ENCODE results near the gene TADA2B. TPM values are rescaled to one million over a fixed set of nuclear protein-coding genes. Genes with fewer than 3 reads are reported as not detected.

Gene TADA2B
- total RNA-seq, 2 donors from 2014 or later: 11.8 to 12.7 TPM

DNA sequence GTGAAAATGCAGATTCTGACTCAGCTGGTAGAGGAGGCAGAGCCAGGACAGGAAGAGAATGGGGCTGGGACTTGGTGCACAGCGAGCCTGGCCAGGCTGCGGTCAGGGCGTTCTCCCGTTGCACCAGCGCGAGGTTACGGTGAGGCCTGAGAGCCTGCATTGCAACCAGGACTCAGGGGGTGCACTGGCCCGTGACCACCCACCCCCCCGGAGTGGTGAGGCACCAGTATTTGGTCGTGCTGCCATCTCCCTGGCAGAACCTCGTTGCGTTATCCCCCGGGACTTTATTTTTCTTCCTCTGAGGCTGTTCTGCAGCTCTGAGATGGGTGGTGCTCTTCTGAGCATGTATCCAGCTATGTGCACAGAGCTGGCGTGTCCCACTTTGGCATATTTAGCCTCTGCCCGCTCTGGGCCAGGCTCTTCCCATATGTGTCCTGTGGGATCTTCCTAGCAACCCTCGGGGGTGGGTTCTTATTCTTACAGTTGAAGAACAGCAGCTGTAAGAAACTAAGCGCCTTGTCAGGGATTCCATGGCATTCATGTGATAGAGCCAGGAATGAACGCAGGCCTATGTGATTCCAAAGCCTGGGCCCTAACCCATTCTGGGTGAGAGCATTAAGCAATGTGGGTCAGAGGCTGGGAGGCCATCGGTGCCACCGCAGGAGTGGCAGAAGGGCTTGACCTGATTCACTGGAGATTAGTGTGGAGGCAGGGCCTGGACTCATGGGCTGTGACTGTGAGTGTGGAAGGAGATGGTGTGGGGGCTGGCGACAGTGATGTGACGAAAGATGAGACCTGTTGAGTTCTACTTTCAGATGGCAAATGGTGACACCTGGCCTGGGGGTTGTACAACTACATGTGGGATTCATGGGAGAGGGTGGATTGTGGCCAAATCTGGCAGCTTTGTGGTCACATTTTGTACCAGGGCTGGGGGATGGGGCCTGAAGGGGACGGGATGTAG, 3.1 kb downstream of the TADA2B start:
- DNase-seq (ENCODE audit: low spot score in 2 of 2): no peak
- Mint-ChIP-seq H3K36me3 (no peaks in the 10 kb centered on the region), H3K9me3 (no peaks in the 10 kb centered on the region), H3K27ac (peak overlapping the region; percentile 40 to 88)
- no peak for ATAC-seq

DNA sequence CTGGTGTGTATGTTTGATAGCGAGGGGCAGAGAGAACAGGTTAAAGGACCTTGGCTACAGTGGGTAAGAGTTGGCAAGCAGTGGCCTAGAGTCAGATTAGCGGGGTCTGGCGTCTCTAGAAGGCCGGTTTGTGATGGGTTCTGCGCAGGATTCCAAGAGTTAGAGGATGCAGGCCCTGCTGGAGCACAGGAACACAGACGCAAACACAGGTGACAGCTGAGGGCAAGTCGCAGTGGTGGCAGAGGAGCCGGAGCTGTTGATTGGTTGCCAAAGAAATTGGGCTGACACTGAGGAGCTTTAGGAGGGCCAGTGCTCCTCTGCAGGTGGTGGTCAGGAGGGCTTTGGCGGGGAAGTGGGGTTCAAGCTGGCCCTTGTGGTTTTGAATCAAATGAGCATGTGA, 3.8 kb downstream of the TADA2B start:
- Mint-ChIP-seq H3K27ac (peak overlapping the region; percentile 40 to 88), H3K36me3 (no peaks in the 10 kb centered on the region), H3K9me3 (no peaks in the 10 kb centered on the region)
- DNase-seq (ENCODE audit: low spot score in 2 of 2) (no peak), ATAC-seq (no peak)

DNA sequence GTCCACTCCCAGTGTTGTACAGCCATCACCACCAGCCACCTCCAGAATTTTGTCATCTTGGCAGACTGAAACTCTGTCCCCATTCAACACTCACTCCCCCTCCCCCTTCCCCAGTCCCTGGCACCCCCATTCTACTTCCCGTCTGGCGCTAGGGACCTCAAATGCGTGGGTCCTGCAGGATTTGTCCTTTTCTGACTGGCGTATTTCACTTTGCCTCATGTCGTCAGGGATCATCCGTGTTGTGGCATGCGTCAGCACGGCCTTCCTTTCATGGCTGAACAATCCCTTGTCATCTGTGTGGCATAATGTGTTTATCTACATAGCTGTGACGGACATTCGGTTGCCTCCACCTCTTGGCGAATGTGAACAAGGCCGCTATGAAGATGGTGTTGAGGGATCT, 5.5 kb downstream of the TADA2B start:
- DNase-seq (ENCODE audit: low spot score in 2 of 2) (no peak), ATAC-seq (no peak)
- no peaks in the 10 kb centered on the region for H3K9me3 Mint-ChIP-seq
- H3K27ac Mint-ChIP-seq: peak overlapping the region in 1 of 2 donors; percentile 70
- no peaks in the 10 kb centered on the region for H3K36me3 Mint-ChIP-seq

DNA sequence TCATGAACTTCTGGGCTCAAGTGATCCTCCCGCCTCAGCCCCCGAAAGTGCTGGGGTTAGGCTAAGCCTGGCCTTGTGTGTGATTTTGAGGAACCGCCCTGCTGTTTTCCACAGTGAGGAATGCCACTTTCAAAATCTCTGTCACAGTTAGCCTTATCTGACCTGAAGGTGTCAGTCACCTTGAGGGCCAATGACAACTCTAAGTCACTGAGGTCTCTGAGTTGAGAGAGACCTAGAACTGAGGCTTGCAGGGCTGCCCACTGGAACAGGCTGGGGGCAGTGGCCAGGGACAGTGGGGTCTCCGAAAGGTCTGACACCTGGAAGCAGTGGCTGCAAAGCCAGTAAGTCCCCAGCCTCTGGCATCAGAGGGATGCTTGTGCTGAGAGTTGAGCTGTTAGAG, 6.1 kb downstream of the TADA2B start:
- ATAC-seq (no peak), DNase-seq (ENCODE audit: low spot score in 2 of 2) (no peak)
- peaks cover 4 to 5% of the 10 kb centered on the region in 2 donors for H3K36me3 Mint-ChIP-seq
- H3K9me3 Mint-ChIP-seq: no peaks in the 10 kb centered on the region
- peak overlapping the region; percentile 55 to 70 for H3K27ac Mint-ChIP-seq

DNA sequence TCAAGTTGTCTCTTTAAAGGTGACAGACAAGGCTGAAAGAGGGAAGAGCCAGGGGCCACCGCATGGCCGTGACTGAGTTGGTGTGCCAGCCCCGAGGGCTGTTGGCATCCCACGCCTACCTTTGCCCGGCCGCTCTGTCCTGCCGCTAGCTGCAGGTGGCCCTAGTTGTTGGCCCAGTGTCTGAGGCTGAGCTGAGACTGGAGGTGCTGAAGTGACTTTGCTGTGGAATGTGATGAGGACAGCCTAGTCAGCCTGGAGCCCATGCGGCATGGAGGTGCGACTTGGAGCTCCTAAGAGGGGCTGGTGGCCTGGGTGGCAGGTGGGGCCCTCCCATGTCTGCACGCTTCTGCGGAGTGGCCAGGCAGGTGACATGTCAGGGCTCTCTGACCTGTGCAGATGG, 6.6 kb downstream of the TADA2B start:
- peaks cover 6 to 7% of the 10 kb centered on the region in 2 donors for H3K36me3 Mint-ChIP-seq
- ATAC-seq: no peak
- no peaks in the 10 kb centered on the region for H3K9me3 Mint-ChIP-seq

DNA sequence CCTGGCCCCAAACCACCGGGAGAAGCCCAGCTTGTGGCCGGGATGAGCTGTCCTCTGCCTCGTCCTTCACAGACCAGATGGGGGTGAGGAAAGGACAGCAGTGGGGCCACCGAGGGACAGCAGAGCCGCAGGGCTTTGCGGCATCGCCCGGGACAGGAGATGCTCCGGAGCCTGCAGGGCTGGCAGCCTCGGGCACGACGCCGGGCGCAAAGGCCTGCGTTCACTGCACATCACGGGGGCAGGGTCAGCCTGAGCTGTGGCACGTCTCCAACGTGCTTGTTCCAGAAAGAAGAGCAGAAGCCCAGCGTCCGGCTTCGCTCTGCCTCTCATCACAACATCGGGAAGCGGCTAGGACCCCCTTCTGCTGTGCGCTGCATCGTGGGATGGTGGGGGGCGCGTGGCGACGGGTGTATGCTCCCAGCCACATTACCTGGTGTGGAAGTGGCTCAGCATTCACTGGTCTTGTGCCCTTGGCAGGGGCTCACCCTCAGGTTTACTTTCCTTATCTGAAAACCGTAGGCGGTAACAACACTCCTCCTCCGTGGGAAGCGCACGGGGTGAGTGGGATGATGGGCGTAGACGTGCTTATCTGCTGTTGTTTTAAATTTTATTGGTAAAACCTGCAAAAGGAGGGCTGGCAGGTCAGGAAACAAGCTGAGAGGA, 7.4 kb downstream of the TADA2B start:
- DNase-seq (ENCODE audit: low spot score in 2 of 2) (no peak), ATAC-seq (no peak)
- Mint-ChIP-seq H3K9me3 (no peaks in the 10 kb centered on the region), H3K27ac (peak overlapping the region; percentile 55 to 65), H3K36me3 (peaks cover 6 to 7% of the 10 kb centered on the region in 2 donors)

More for the DNA sequence above, 6.6 kb downstream of the TADA2B start:
- peak overlapping the region; percentile 55 to 70 for H3K27ac Mint-ChIP-seq
- no peak for DNase-seq (ENCODE audit: low spot score in 2 of 2)

DNA sequence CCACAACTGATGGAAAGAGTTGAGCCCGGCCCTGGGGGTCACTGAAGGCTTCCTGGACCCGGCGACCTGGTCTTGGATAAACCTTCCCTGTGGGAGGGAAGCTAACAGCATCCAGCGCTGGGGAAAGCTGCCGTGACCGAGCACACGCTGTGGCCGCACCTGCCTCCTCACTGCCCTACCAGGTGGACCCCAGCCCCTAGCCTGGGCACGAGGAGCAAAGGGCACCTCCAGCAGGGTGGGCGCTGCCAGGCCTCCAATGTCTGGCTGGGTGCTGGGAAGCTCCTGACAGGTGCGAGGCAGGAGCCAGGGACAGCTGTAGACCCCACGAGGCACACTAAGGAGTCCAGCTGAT, 7.9 kb downstream of the TADA2B start:
- ATAC-seq (no peak), DNase-seq (ENCODE audit: low spot score in 2 of 2) (no peak)
- Mint-ChIP-seq H3K36me3 (peaks cover 6 to 7% of the 10 kb centered on the region in 2 donors), H3K27ac (peak overlapping the region; percentile 14 to 55), H3K9me3 (no peaks in the 10 kb centered on the region)

DNA sequence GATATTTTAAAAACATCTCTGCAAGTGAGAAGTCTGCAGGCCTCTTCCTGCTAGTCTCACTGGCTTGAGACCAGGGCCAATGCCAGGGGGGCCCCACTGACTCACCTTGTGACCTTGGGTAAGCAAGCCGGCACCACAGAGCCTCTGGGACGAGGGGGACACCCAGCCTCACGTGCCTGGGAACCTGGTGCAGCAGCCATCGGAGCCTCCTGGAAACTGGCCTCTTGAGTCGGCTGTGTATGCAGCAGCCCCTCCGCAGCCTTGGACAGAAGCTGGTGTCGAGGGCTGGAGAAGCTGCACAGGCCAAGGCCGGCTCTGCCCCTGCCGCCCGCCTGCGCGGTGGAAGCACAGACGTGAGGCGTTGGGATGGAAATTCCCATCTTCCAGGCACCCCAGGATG, 8.7 kb downstream of the TADA2B start:
- DNase-seq (ENCODE audit: low spot score in 2 of 2) (no peak), ATAC-seq (no peak)
- Mint-ChIP-seq H3K9me3 (no peaks in the 10 kb centered on the region), H3K36me3 (peaks cover 6 to 7% of the 10 kb centered on the region in 2 donors), H3K27ac (no peak overlapping the region)

DNA sequence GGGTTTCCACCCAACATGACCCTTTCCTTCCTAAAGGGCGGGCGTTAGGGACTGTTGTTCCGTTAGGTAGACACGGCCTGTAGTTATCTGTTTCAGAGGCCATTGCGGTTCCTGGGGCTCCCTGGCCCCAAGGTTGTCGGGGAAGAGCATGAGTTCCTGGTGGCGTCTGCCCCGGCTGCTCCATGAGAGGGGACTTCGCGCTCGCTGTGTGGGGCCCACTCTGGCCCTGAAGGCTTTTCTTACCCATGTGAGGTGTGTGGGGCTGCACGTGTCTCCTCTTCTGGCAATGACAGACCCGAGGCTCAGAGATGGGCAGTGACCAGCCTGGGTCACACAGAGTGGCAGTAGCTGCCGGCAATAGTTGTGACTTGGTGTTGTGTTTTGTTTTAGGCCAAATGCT, 9.1 kb downstream of the TADA2B start:
- ATAC-seq (no peak), DNase-seq (ENCODE audit: low spot score in 2 of 2) (no peak)
- H3K27ac Mint-ChIP-seq: peak overlapping the region; percentile 70 to 88
- H3K9me3 Mint-ChIP-seq: no peaks in the 10 kb centered on the region
- peaks cover 6 to 7% of the 10 kb centered on the region in 2 donors for H3K36me3 Mint-ChIP-seq

DNA sequence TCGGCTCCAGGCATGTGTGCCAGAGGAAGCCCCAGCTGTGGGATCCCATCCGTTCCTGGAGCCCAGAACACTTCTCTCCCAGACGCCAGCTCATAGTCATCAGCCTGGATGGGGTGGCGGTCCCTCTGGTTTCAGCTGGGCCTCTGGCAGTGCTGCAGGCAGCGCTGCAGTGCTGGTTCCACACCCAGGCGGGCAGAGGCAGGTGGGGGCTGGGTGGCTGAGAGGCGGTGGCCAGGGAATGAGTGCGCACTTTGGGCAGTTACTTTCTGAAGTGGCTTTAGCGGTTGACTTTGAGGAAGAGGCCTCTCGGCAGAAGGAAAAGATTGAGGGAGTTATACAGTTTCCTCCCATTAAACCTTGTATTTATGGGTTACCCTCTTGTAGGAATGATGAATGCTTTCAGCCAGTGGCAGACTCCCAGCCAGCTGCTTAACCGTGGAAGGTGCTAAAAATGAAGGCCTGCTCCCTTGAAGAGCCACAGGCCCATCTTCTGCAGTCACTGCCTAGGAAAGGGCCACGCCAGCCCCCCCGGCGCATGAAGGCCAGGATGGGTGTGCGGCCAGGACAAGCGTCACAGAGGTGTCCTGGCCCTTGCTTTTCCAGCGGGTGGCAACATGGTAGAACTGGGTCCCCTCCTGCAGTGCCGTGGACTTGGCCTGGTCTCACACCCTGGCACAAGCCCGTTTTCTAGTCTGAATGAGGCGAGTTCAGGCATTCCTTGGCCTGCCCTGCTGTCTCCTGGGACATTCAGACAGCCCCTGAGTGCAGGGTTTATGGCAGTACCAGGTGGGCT, 9.9 kb downstream of the TADA2B start:
- Mint-ChIP-seq H3K9me3 (no peaks in the 10 kb centered on the region), H3K27ac (peak overlapping the region; percentile 70 to 88), H3K36me3 (peaks cover 6 to 7% of the 10 kb centered on the region in 2 donors)
- DNase-seq (ENCODE audit: low spot score in 2 of 2) (no peak), ATAC-seq (peak; percentile 42 to 64)

DNA sequence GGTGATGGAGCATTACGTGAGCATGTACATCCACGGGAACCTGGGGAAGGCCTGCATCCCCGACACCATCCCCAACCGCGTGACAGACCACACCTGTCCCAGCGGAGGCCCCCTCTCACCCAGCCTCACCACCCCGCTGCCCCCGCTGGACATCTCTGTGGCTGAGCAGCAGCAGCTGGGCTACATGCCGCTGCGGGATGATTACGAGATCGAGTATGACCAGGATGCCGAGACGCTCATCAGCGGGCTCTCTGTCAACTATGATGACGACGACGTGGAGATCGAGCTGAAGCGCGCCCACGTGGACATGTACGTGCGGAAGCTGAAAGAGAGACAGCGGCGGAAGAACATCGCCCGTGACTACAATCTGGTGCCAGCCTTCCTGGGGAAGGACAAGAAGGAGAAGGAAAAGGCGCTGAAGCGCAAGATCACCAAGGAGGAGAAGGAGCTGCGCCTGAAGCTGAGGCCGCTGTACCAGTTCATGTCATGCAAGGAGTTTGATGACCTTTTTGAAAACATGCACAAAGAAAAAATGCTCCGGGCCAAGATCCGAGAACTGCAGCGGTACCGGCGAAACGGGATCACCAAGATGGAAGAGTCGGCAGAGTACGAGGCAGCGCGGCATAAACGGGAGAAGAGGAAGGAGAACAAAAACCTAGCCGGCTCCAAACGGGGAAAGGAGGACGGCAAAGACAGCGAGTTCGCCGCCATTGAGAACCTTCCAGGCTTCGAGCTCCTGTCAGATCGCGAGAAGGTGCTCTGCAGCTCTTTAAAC, 11.1 kb downstream of the TADA2B start:
- ATAC-seq (no peak), DNase-seq (ENCODE audit: low spot score in 2 of 2) (no peak)
- Mint-ChIP-seq H3K27ac (peak overlapping the region; percentile 70 to 86), H3K9me3 (no peaks in the 10 kb centered on the region), H3K36me3 (peaks cover 6 to 7% of the 10 kb centered on the region in 2 donors)

DNA sequence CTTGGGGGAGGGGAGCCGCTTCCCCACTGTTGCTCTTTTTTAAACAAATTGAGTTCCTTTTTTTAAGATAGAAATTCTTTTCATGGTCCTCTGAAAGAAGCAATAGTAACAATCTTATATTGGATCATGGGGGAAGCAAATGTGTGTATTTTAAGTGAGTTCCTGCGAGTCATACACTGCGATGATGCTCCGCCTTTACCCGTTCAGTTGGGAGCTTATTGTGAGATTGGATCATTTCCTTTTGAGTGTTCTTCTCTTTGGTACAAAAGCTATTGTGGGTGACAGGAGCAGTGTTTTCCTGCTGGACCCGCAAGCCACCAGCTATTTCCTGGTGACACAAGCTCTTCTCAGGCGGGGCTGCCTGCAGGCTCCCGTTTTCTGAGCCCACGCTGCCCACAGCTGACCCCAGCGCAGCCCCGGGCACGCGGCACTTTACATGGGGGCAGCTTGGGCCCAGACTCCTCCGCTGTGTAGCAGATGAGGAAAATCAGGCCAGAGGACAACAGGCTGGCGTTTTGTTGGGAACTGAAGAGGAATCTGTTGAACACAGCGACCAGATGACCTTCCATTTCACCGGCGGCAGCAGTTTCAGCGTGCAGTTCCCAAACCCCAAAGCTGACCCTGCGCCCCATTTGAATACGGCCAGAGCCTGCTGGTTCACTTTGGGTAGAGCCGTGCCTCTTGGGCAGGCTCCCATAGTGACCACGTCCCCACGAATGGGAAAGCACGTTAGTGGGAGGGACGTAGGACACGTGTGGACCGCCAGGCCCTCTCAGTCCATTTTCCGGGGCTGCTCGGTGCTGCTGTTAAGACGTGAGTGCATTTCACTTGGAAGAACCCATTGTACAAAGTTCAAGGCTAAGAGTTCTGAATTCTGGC, 12.2 kb downstream of the TADA2B start:
- H3K9me3 Mint-ChIP-seq: no peaks in the 10 kb centered on the region

DNA sequence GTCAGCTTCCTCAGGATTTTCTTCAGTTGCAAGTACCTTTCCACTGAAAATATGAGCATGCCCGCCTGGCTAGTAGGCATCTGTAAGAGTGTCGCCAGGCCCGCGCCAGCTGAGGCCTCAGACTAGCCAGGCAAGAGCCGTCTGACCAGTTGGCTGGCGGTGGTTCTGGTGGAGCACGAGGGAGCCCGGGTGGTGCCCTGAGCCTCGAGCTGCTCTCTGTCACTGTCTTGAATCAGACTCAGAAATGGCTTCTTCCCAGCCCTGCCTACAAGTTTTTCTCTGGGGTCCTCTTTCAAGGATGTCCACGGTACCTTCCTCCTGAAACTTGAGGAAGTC, 12.8 kb downstream of the TADA2B start:
- H3K27ac Mint-ChIP-seq: peak overlapping the region; percentile 31 to 68
- ATAC-seq: no peak
- DNase-seq (ENCODE audit: low spot score in 2 of 2): no peak
- peaks cover 7% of the 10 kb centered on the region in 2 donors for H3K36me3 Mint-ChIP-seq
- no peaks in the 10 kb centered on the region for H3K9me3 Mint-ChIP-seq

More for the DNA sequence above, 12.2 kb downstream of the TADA2B start:
- ATAC-seq: no peak
- no peak for DNase-seq (ENCODE audit: low spot score in 2 of 2)
- H3K36me3 Mint-ChIP-seq: peaks cover 6 to 7% of the 10 kb centered on the region in 2 donors
- peak overlapping the region in 1 of 2 donors; percentile 68 for H3K27ac Mint-ChIP-seq

DNA sequence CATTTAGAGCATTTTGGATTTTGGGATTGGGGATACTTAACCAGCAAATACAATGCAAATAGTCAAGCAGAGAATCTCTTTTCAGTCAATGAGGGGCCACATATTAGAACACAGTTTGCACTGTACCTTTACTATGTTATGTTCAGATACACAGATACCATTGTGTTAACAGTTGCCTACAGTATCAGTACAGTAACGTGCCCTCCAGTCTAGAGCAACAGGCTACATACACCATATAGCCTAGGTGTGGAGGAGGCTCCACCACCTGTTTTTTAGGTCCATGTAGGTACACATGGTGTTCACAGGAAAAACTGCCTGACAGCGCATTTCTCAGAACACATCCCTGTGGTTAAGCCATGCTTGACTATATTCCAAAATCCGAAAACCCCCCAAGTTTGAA, 15.6 kb downstream of the TADA2B start:
- H3K36me3 Mint-ChIP-seq: peaks cover 12 to 17% of the 10 kb centered on the region in 2 donors

DNA sequence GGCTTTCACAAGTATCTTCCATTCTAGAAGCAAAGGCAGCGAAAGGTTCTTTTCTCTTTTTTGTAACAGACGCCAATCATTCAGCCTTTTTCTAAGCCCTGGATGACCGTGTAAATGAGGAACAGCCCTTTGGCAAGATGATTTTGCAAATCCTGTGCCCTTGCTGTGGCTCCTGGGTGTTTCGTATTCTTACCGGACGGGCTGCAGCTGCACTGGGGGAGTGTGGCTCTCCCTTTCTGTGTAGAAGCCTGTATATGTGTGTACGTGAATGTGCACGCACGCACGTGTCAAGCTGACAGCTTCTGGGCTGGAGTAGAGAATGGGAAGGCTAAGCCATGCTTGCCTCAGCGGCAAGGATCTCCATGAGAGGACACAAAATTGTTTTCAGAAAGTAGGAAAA, 16.5 kb downstream of the TADA2B start:
- no peaks in the 10 kb centered on the region for H3K9me3 Mint-ChIP-seq
- no peak for DNase-seq (ENCODE audit: low spot score in 2 of 2)
- H3K27ac Mint-ChIP-seq: no peak overlapping the region
- no peak for ATAC-seq
- peaks cover 7 to 14% of the 10 kb centered on the region in 2 donors for H3K36me3 Mint-ChIP-seq

More for the DNA sequence above, 15.6 kb downstream of the TADA2B start:
- Mint-ChIP-seq H3K9me3 (no peaks in the 10 kb centered on the region), H3K27ac (peak overlapping the region in 1 of 2 donors; percentile 67)
- DNase-seq (ENCODE audit: low spot score in 2 of 2): no peak
- peak in 1 of 2 donors; percentile 14 for ATAC-seq
